PC-3 (cell line): ENCODE data around the gene KRTAP5-5. TPM values are rescaled to one million over a fixed set of nuclear protein-coding genes. Genes with fewer than 3 reads are reported as not detected.

Experiments
- ATAC-seq: fragments of 200-7000 bp; cut with Tn5 transposase; 2 replicates; pipeline ENCODE4 v1.9.1; 2020; ENCODE audit warnings: mild to moderate bottlenecking, moderate library complexity
- BruUV-seq: library from RNA; stranded (reverse); fragments of 400-500 nt; replicated peaks from 2 replicates; lab custom pipeline; 2021; lab: Mats Ljungman, UMichigan
- CTCF ChIA-PET: fragments of 300-600 bp; sonication (Branson Sonifier 250); formaldehyde crosslinking; loops from one replicate; lab custom pipeline; 2022; ENCODE audit warnings: antibody characterized with exemption; lab: Charles Lee
- POLR2A ChIA-PET: fragments of 300-600 bp; sonication (Branson Sonifier 250); formaldehyde crosslinking; loops from one replicate; lab custom pipeline; 2022; ENCODE audit warnings: antibody characterized with exemption; ENCODE audit not compliant: unreplicated experiment; lab: Charles Lee
- DNase-seq: peaks from one replicate; pipeline ENCODE4 v3.0.0-alpha.2; 2015
- H2AFZ ChIP-seq: fragments of 300-600 bp; sonication (generic); 2 replicates; pipeline ENCODE4 v1.6.0; 2016; ENCODE audit warnings: antibody characterized with exemption, low read length
- H3F3A ChIP-seq: fragments of 300-600 bp; sonication (generic); one replicate; pipeline ENCODE4 v1.6.0; 2017; ENCODE audit warnings: antibody characterized with exemption, low read length, control low read depth, mild to moderate bottlenecking; ENCODE audit not compliant: unreplicated experiment
- H3K27ac ChIP-seq: fragments of 300-600 bp; sonication (generic); 2 replicates; pipeline ENCODE4 v1.5.1; 2016; ENCODE audit warnings: mild to moderate bottlenecking, low read length
- H3K27me3 ChIP-seq: fragments of 300-600 bp; sonication (generic); 2 replicates; pipeline ENCODE4 v1.6.1; 2016; ENCODE audit warnings: low read length, mixed read lengths
- H3K36me3 ChIP-seq: fragments of 300-600 bp; sonication (generic); 2 replicates; pipeline ENCODE4 v1.6.1; 2016; ENCODE audit warnings: low read depth, mixed run types, low read length, mixed read lengths
- H3K4me1 ChIP-seq: fragments of 300-600 bp; sonication (generic); 2 replicates; pipeline ENCODE4 v1.5.1; 2016; ENCODE audit warnings: low read length; ENCODE audit not compliant: insufficient read depth
- H3K4me2 ChIP-seq: fragments of 300-600 bp; sonication (generic); 2 replicates; pipeline ENCODE4 v1.6.0; 2016; ENCODE audit warnings: low read length
- H3K4me3 ChIP-seq: fragments of 300-600 bp; sonication (generic); 2 replicates; pipeline ENCODE4 v1.5.1; 2016; ENCODE audit warnings: mild to moderate bottlenecking, low read length, mixed read lengths
- H3K79me2 ChIP-seq: fragments of 300-600 bp; sonication (generic); 2 replicates; pipeline ENCODE4 v1.6.1; 2017; ENCODE audit warnings: low read length, mixed read lengths
- H3K9ac ChIP-seq: fragments of 300-600 bp; sonication (generic); 2 replicates; pipeline ENCODE4 v1.6.0; 2016; ENCODE audit warnings: mild to moderate bottlenecking, low read length
- H3K9me2 ChIP-seq: fragments of 300-600 bp; sonication (generic); replicated peaks from 2 replicates; pipeline ENCODE4 v1.6.1; 2016; ENCODE audit warnings: mixed run types, low read length, mixed read lengths
- H3K9me3 ChIP-seq: fragments of 300-600 bp; sonication (generic); 2 replicates; pipeline ENCODE4 v1.6.1; 2016; ENCODE audit warnings: low read length, mixed read lengths
- H4K20me1 ChIP-seq: fragments of 300-600 bp; sonication (generic); 2 replicates; pipeline ENCODE4 v1.6.1; 2016; ENCODE audit warnings: low read length, mixed read lengths
- CTCF ChIP-seq: fragments of 300-600 bp; sonication (generic); conservative IDR thresholded peaks from 2 replicates; pipeline ENCODE4 v1.5.1; 2017; ENCODE audit warnings: antibody characterized with exemption, low read depth, mild to moderate bottlenecking, low read length
- EZH2 ChIP-seq: fragments of 300-600 bp; sonication (generic); IDR thresholded peaks from one replicate; pipeline ENCODE4 v1.6.1; 2017; ENCODE audit warnings: antibody characterized with exemption, mild to moderate bottlenecking, low read length; ENCODE audit not compliant: unreplicated experiment
- EZH2phosphoT487 ChIP-seq: fragments of 300-600 bp; sonication (generic); IDR thresholded peaks from 2 replicates; pipeline ENCODE4 v1.6.1; 2018; ENCODE audit warnings: mild to moderate bottlenecking, antibody characterized with exemption, low read length, borderline replicate concordance
- intact Hi-C: fragments of 100-400 bp; cut with micrococcal nuclease; formaldehyde crosslinking; loops from 2 replicates; pipeline ENCODE4 v1.9.0; 2023
- total RNA-seq: library from RNA; depleted of rRNA; stranded (reverse); fragments of >200 nt; gene quantifications from 2 replicates; pipeline ENCODE4 v1.2.3, GENCODE V29; 2014

Gene KRTAP5-5
- total RNA-seq, 1 experiment from 2014 or later: not detected

GRCh38 chr11:1637628-1638027, 8.1 kb downstream of the KRTAP5-5 start:
- POLR2A ChIA-PET: no interaction called here
- intact Hi-C loops: no loop called here
- TF ChIP-seq CTCF (no peak), EZH2 (no peak), EZH2phosphoT487 (no peak)
- BruUV-seq: no TSS peak
- Histone ChIP-seq H3K9me3 (no peaks in the 10 kb centered on the region), H3K4me3 (no peak overlapping the region), H3K9ac (no peak overlapping the region), H3K36me3 (no peaks in the 10 kb centered on the region), H3K9me2 (no peaks in the 10 kb centered on the region), H3K4me2 (no peak overlapping the region), H3F3A (no peaks in the 10 kb centered on the region), H4K20me1 (no peaks in the 10 kb centered on the region), H2AFZ (no peak overlapping the region), H3K4me1 (no peaks in the 10 kb centered on the region), H3K79me2 (no peaks in the 10 kb centered on the region), H3K27me3 (peaks cover 33% of the 10 kb centered on the region), H3K27ac (no peak overlapping the region)
- no peak for ATAC-seq
- no peak for DNase-seq
- CTCF ChIA-PET: interaction anchor here (0.6 kb wide), 3 partner anchors 54 to 454 kb away, joined by 3 to 6 read pairs (median 3); no protein-coding TSS in a partner anchor

- DNase-seq: no peak
- POLR2A ChIA-PET: no interaction called here
- TF ChIP-seq CTCF: no peak
- TF ChIP-seq EZH2phosphoT487: no peak
- no peak for TF ChIP-seq EZH2
- Histone ChIP-seq H3K9me2 (no peaks in the 10 kb centered on the region), H4K20me1 (no peaks in the 10 kb centered on the region), H3K4me2 (no peak overlapping the region), H3K9me3 (no peaks in the 10 kb centered on the region), H2AFZ (no peak overlapping the region), H3F3A (no peaks in the 10 kb centered on the region), H3K4me1 (no peaks in the 10 kb centered on the region), H3K9ac (no peak overlapping the region), H3K79me2 (no peaks in the 10 kb centered on the region), H3K27ac (no peak overlapping the region), H3K27me3 (peaks cover 29% of the 10 kb centered on the region), H3K36me3 (no peaks in the 10 kb centered on the region), H3K4me3 (no peak overlapping the region)
- ATAC-seq: no peak
- BruUV-seq: no TSS peak
- CTCF ChIA-PET: no interaction called here
- intact Hi-C loops: no loop called here
These were observed 8.8 kb downstream of the KRTAP5-5 start for GRCh38 chr11:1638344-1638743.

GRCh38 chr11:1639102-1639620, 9.6 kb downstream of the KRTAP5-5 start:
- TF ChIP-seq CTCF (no peak), EZH2 (no peak)
- POLR2A ChIA-PET: no interaction called here
- H3K4me2 ChIP-seq: no peak overlapping the region
- no peaks in the 10 kb centered on the region for H3K9me3 ChIP-seq
- no peaks in the 10 kb centered on the region for H3K79me2 ChIP-seq
- H3K27me3 ChIP-seq: peaks cover 20% of the 10 kb centered on the region
- intact Hi-C loops: no loop called here
- no peak overlapping the region for H3K9ac ChIP-seq
- H3K27ac ChIP-seq: no peak overlapping the region
- H3K4me3 ChIP-seq: no peak overlapping the region
- no peaks in the 10 kb centered on the region for H3K4me1 ChIP-seq
- H2AFZ ChIP-seq: no peak overlapping the region
- no peaks in the 10 kb centered on the region for H3F3A ChIP-seq
- no peaks in the 10 kb centered on the region for H3K9me2 ChIP-seq
- H4K20me1 ChIP-seq: no peaks in the 10 kb centered on the region
- no TSS peak for BruUV-seq
- DNase-seq: no peak
- no peak for ATAC-seq
- CTCF ChIA-PET: interaction anchor here (2.0 kb wide), 1 partner anchor 14 kb away, joined by 9 read pairs; no protein-coding TSS in a partner anchor
- H3K36me3 ChIP-seq: no peaks in the 10 kb centered on the region
